Nephron progenitor cell (in vitro differentiated cells): ENCODE data around the gene ABL2.

Experiments used
- DNase-seq: peaks from one replicate; pipeline ENCODE4 v3.0.0; 2021
- H3K27ac Mint-ChIP-seq: 2 replicates; pipeline ENCODE4 v1.8.0; 2021; ENCODE audit warnings: mild to moderate bottlenecking, moderate library complexity, mixed read lengths
- H3K27me3 Mint-ChIP-seq: 2 replicates; pipeline ENCODE4 v1.8.0; 2021; ENCODE audit warnings: mild to moderate bottlenecking, low read depth, mixed read lengths; ENCODE audit not compliant: poor library complexity
- H3K36me3 Mint-ChIP-seq: 2 replicates; pipeline ENCODE4 v1.8.0; 2021; ENCODE audit warnings: low read depth, mixed read lengths
- H3K4me1 Mint-ChIP-seq: 2 replicates; pipeline ENCODE4 v1.8.0; 2021; ENCODE audit warnings: mixed read lengths
- H3K4me3 Mint-ChIP-seq: 2 replicates; pipeline ENCODE4 v1.8.0; 2021; ENCODE audit warnings: mild to moderate bottlenecking, moderate library complexity, mixed read lengths
- H3K9me3 Mint-ChIP-seq: 2 replicates; pipeline ENCODE4 v1.8.0; 2021; ENCODE audit warnings: mild to moderate bottlenecking, moderate library complexity, mixed read lengths
- TF ChIP-seq, protein P1 (sequence below): fragments of 200-600 bp; sonication (generic); IDR thresholded peaks from 2 replicates; pipeline ENCODE4 v1.5.0; 2021; ENCODE audit warnings: antibody characterized with exemption

ABL2 gene

GRCh38 chr1:179087665-179088064, 141.8 kb downstream of the ABL2 start:
- no peak for DNase-seq
- Mint-ChIP-seq H3K36me3 (peaks cover 18% of the 10 kb centered on the region), H3K4me3 (no peak overlapping the region), H3K4me1 (peaks cover 46% of the 10 kb centered on the region), H3K27ac (no peak overlapping the region), H3K9me3 (no peaks in the 10 kb centered on the region), H3K27me3 (peaks cover 3% of the 10 kb centered on the region)
- TF ChIP-seq, protein P1, sequence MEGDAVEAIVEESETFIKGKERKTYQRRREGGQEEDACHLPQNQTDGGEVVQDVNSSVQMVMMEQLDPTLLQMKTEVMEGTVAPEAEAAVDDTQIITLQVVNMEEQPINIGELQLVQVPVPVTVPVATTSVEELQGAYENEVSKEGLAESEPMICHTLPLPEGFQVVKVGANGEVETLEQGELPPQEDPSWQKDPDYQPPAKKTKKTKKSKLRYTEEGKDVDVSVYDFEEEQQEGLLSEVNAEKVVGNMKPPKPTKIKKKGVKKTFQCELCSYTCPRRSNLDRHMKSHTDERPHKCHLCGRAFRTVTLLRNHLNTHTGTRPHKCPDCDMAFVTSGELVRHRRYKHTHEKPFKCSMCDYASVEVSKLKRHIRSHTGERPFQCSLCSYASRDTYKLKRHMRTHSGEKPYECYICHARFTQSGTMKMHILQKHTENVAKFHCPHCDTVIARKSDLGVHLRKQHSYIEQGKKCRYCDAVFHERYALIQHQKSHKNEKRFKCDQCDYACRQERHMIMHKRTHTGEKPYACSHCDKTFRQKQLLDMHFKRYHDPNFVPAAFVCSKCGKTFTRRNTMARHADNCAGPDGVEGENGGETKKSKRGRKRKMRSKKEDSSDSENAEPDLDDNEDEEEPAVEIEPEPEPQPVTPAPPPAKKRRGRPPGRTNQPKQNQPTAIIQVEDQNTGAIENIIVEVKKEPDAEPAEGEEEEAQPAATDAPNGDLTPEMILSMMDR: no peak

DNA sequence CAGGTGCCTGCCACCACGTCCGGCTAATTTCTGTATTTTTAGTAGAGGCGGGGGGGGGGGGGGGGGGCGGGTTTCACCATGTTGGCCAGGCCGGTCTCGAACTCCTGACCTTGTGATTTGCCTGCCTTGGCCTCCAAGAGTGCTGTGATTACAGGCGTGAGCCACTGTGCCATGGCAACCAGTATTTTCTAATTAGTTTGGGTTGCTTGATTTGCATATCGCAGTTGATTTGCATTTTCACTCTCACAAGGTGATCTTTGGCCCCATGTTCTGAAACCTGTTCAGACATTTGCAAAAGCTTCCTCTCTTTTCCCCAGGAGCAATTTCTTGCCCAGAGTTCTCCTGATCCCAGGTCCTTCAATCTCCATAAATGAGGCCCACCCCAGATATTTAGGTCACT, 145.9 kb downstream of the ABL2 start:
- DNase-seq: no peak
- Mint-ChIP-seq H3K27me3 (peaks cover 5% of the 10 kb centered on the region), H3K4me3 (peak overlapping the region; percentile 74), H3K4me1 (peaks cover 29% of the 10 kb centered on the region), H3K27ac (no peak overlapping the region), H3K9me3 (no peaks in the 10 kb centered on the region), H3K36me3 (peaks cover 6% of the 10 kb centered on the region)
- TF ChIP-seq, protein P1: no peak

DNA sequence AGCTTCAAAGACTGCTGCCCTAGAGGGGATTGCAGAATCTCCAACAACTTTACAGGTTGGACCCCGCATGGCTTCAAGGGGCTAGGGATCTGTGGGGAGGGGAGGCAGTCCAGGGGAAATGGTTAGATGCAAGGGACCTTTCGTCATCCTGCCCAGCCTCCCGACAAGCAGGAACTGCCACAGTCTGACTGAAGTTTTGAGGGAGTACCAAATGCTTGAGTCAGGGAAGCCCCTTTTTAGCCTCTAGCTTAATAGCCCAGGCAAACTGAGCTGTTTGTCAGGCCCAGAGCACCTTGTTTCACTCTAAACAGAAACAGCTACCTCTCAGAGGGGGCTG, 146.5 kb downstream of the ABL2 start:
- no peak for DNase-seq
- H3K4me1 Mint-ChIP-seq: peaks cover 27% of the 10 kb centered on the region
- H3K9me3 Mint-ChIP-seq: no peaks in the 10 kb centered on the region
- H3K4me3 Mint-ChIP-seq: peak overlapping the region; percentile 96
- H3K36me3 Mint-ChIP-seq: peaks cover 4% of the 10 kb centered on the region
- TF ChIP-seq, protein P1: no peak
- H3K27ac Mint-ChIP-seq: peak overlapping the region; percentile 93
- H3K27me3 Mint-ChIP-seq: peaks cover 7% of the 10 kb centered on the region

DNA sequence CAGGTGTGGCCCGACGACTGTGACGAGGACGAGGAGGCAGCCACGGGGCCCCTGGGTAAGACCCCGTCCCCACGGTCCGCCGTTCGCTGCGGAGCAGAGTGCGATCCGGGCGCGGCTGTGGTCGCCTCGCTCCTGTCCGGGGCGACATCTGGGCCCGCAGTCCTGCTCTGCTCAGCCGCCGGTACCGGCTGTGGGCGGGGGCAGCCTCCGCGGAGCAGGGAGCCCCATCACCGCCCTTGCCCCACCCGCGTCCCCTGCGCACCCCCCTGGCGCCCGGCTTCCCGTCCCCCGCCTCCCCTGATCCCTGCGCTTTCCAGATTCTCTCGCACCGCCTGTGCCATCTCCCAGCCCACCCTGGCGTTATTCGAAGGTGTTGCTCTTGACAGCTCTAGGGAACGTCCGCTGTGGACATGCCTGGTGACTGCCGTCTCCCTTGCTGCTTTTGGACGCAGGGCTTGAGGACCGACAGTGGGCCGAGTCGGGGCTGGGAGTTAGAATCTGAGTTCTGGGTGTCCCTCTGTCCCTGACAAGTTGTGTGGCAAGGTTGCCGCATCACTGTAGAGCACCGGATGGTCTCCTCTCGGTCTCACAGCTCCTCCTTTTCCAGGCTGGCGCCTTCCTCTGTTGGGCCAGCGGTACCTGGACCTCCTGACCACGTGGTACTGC, 147.0 kb downstream of the ABL2 start:
- no peaks in the 10 kb centered on the region for H3K9me3 Mint-ChIP-seq
- H3K36me3 Mint-ChIP-seq: peaks cover 4% of the 10 kb centered on the region
- peak; percentile 56 for DNase-seq
- peak overlapping the region; percentile 93 for H3K27ac Mint-ChIP-seq
- H3K4me1 Mint-ChIP-seq: peaks cover 27% of the 10 kb centered on the region
- H3K4me3 Mint-ChIP-seq: peak overlapping the region; percentile 96
- TF ChIP-seq, protein P1: no peak
- peaks cover 10% of the 10 kb centered on the region for H3K27me3 Mint-ChIP-seq

- Mint-ChIP-seq H3K36me3 (peaks cover 4% of the 10 kb centered on the region), H3K9me3 (no peaks in the 10 kb centered on the region)
- TF ChIP-seq, protein P1: no peak
These were observed 147.7 kb downstream of the ABL2 start, which contains the start of gene TOR3A for GRCh38 chr1:179081687-179082332. Gene TOR3A, plus strand, starts transcription at chr1:179082070. Its CDS starts 59 bp downstream, at chr1:179082129.

More at GRCh38 chr1:179081687-179082332, 147.7 kb downstream of the ABL2 start, which contains the start of gene TOR3A:
- peaks cover 27% of the 10 kb centered on the region for H3K4me1 Mint-ChIP-seq
- peaks cover 10% of the 10 kb centered on the region for H3K27me3 Mint-ChIP-seq
- DNase-seq: peak; percentile 88
- peak within 1 kb of the TSS; percentile 96 for H3K4me3 Mint-ChIP-seq
- peak within 1 kb of the TSS; percentile 93 for H3K27ac Mint-ChIP-seq
